ENCODE data around the gene FGD3. TPM values are rescaled to one million over a fixed set of nuclear protein-coding genes. Genes with fewer than 3 reads are reported as not detected.

The FGD3 gene
- total and polyA plus RNA-seq, 2 donors (not counting 1 experiment from before 2014, with no cell fraction given): 130 to 134 TPM

DNA sequence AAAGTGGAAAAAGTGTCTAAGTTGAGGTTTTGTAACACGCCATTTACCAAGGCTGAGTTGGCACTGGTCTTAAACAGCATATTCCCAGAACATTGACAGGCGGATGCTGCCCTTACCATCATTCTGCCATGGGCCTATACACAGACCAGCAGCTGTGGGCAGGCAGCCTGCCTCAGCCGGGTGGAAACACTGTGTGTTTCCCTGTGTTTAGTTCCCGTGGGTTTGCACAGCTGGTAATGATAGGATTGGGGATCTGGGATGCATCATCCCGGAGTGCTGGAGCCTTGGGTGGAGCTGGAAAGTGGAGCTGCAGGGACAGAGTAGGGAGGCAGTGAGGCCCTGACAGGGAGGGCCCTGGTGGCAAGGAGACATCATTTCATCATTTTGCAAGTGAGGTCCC, 5.5 kb upstream of the FGD3 start:
- H2AFZ ChIP-seq (ENCODE audit: insufficient read depth, low read depth, low read length, poor library complexity, severe bottlenecking): no peak overlapping the region
- intact Hi-C loops (cut with micrococcal nuclease): no loop called here
- no peak for TF ChIP-seq EZH2 (IDR thresholded peaks at IDR 0.05; ENCODE audit: borderline replicate concordance, insufficient read depth, low read depth, low read length, poor library complexity, severe bottlenecking)
- TF ChIP-seq, protein P1, sequence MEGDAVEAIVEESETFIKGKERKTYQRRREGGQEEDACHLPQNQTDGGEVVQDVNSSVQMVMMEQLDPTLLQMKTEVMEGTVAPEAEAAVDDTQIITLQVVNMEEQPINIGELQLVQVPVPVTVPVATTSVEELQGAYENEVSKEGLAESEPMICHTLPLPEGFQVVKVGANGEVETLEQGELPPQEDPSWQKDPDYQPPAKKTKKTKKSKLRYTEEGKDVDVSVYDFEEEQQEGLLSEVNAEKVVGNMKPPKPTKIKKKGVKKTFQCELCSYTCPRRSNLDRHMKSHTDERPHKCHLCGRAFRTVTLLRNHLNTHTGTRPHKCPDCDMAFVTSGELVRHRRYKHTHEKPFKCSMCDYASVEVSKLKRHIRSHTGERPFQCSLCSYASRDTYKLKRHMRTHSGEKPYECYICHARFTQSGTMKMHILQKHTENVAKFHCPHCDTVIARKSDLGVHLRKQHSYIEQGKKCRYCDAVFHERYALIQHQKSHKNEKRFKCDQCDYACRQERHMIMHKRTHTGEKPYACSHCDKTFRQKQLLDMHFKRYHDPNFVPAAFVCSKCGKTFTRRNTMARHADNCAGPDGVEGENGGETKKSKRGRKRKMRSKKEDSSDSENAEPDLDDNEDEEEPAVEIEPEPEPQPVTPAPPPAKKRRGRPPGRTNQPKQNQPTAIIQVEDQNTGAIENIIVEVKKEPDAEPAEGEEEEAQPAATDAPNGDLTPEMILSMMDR (IDR thresholded peaks at IDR 0.05): no peak
- peaks cover 0 to 8% (median 4%) of the 10 kb centered on the region in 4 experiments for H3K27me3 ChIP-seq (replicated peaks in 1 of 4; ENCODE audit: control extremely low read depth in 1 of 4, control insufficient read depth in 3 of 4, insufficient read depth in 4 of 4, low read length in 3 of 4)
- ATAC-seq (ENCODE audit: low read depth): no peak
- DNase-seq: no peak
- no peak overlapping the region for H3K9ac ChIP-seq (ENCODE audit: low read length)
- 86% methylated on average over 5 of the region's 5 CpGs for WGBS (ENCODE audit: insufficient coverage)
- Mint-ChIP-seq H3K9me3 (ENCODE audit: insufficient read depth) (no peaks in the 10 kb centered on the region), H3K4me3 (no peak overlapping the region), H3K4me1 (peaks cover 2% of the 10 kb centered on the region), H3K27me3 (peaks cover 34% of the 10 kb centered on the region), H3K27ac (no peak overlapping the region)
- POLR2A ChIA-PET: no interaction called here
- no peaks in the 10 kb centered on the region for H3K79me2 ChIP-seq (ENCODE audit: control insufficient read depth, insufficient read depth, low read length)
- H3K9me3 ChIP-seq (ENCODE audit: control extremely low read depth in 1 of 3, control insufficient read depth in 2 of 3, insufficient read depth in 1 of 3, low read length in 2 of 3): peaks cover 0 to 4% (median 0%) of the 10 kb centered on the region in 3 donors
- H3K4me1 ChIP-seq (ENCODE audit: control insufficient read depth in 2 of 2, insufficient read depth in 2 of 2, low read length in 2 of 2): peaks cover 1 to 4% of the 10 kb centered on the region in 2 donors
- no peaks in the 10 kb centered on the region for H4K20me1 ChIP-seq (ENCODE audit: control insufficient read depth, insufficient read depth, low read length, poor library complexity, severe bottlenecking)
- no peak overlapping the region for H3K27ac ChIP-seq (ENCODE audit: low read length in 2 of 2)
- H3K36me3 ChIP-seq (replicated peaks in 1 of 2; ENCODE audit: control extremely low read depth in 1 of 2, control insufficient read depth in 1 of 2, extremely low read depth in 1 of 2, insufficient read depth in 2 of 2, low read length in 1 of 2): no peaks in the 10 kb centered on the region
- no peak overlapping the region for H3K4me2 ChIP-seq (replicated peaks; ENCODE audit: low read depth, low read length, poor library complexity, severe bottlenecking)
- CTCF ChIA-PET: no interaction called here
- no peak overlapping the region for H3K4me3 ChIP-seq (ENCODE audit: control extremely low read depth in 1 of 5, extremely low read depth in 1 of 5, insufficient read depth in 1 of 5, low read depth in 2 of 5, low read length in 4 of 5)

DNA sequence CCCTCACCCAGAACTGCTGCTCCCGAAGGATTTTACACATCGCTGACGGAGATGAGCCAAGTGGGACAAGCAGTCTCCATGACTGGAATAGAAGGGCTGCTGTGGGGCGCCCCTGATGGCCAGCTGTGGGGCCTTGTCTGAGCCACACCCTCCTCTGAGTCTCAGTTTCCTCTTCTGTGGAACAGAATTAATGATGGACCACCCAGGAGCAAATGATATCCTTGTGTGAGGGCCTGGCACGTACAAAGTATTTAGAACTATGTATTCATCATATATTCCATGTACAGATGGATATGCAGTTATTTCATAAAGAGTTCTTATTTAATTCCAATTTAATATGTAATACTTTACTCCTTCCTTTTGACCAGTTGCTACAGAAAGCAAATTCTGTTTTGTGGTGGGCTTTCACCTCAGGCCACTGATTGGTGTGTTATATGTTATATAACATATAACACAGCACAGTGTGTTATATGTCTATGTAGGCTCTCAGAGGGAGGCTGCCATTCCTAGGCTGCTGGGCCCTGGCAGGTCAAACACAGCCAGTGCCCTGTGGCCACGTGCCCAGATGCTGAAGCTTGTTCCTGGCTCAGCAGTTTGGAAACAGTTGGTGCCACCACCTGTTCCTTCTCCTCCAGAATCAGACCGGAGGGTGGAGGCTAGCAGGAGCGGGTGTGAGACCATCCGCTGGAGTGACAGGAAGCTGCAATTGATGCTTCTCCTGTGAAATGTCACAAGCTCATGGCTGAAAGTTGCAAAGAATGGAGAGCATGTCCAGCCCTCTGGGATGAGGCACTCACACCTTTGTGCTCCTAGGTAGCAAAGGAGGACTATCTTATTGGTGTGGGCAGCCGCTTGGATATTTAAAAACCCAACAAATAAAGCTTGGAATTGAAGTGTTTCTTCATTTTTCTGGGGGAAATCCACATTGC, 4.4 kb upstream of the FGD3 start:
- no peak for ATAC-seq (ENCODE audit: low read depth)
- 94% methylated on average over 8 of the region's 10 CpGs for WGBS (ENCODE audit: insufficient coverage)
- intact Hi-C loops (cut with micrococcal nuclease): no loop called here

More for the DNA sequence above, 4.4 kb upstream of the FGD3 start:
- peaks cover 6% of the 10 kb centered on the region for H3K4me1 Mint-ChIP-seq
- Histone ChIP-seq H3K27ac (ENCODE audit: low read length in 2 of 2) (no peak overlapping the region), H3K27me3 (replicated peaks in 1 of 4; ENCODE audit: control extremely low read depth in 1 of 4, control insufficient read depth in 3 of 4, insufficient read depth in 4 of 4, low read length in 3 of 4) (peaks cover 0 to 18% (median 15%) of the 10 kb centered on the region in 4 experiments), H3K4me1 (ENCODE audit: control insufficient read depth in 2 of 2, insufficient read depth in 2 of 2, low read length in 2 of 2) (peaks cover 12 to 15% of the 10 kb centered on the region in 2 donors), H2AFZ (ENCODE audit: insufficient read depth, low read depth, low read length, poor library complexity, severe bottlenecking) (no peak overlapping the region), H3K79me2 (ENCODE audit: control insufficient read depth, insufficient read depth, low read length) (no peaks in the 10 kb centered on the region), H3K4me2 (replicated peaks; ENCODE audit: low read depth, low read length, poor library complexity, severe bottlenecking) (no peak overlapping the region), H3K9me3 (ENCODE audit: control extremely low read depth in 1 of 3, control insufficient read depth in 2 of 3, insufficient read depth in 1 of 3, low read length in 2 of 3) (peaks cover 0 to 4% (median 0%) of the 10 kb centered on the region in 3 donors), H4K20me1 (ENCODE audit: control insufficient read depth, insufficient read depth, low read length, poor library complexity, severe bottlenecking) (no peaks in the 10 kb centered on the region), H3K36me3 (replicated peaks in 1 of 2; ENCODE audit: control extremely low read depth in 1 of 2, control insufficient read depth in 1 of 2, extremely low read depth in 1 of 2, insufficient read depth in 2 of 2, low read length in 1 of 2) (no peaks in the 10 kb centered on the region), H3K4me3 (ENCODE audit: control extremely low read depth in 1 of 5, extremely low read depth in 1 of 5, insufficient read depth in 1 of 5, low read depth in 2 of 5, low read length in 4 of 5) (no peak overlapping the region), H3K9ac (ENCODE audit: low read length) (no peak overlapping the region)
- H3K4me3 Mint-ChIP-seq: no peak overlapping the region
- TF ChIP-seq, protein P1 (IDR thresholded peaks at IDR 0.05): no peak
- no peak for TF ChIP-seq EZH2 (IDR thresholded peaks at IDR 0.05; ENCODE audit: borderline replicate concordance, insufficient read depth, low read depth, low read length, poor library complexity, severe bottlenecking)
- DNase-seq: no peak
- ChIA-PET CTCF (no interaction called here), POLR2A (interaction anchor here (0.5 to 0.7 kb wide), 2 partner anchors 22 to 64 kb away, joined by 3 to 4 read pairs; no protein-coding TSS in a partner anchor)
- no peaks in the 10 kb centered on the region for H3K9me3 Mint-ChIP-seq (ENCODE audit: insufficient read depth)
- H3K27ac Mint-ChIP-seq: no peak overlapping the region
- H3K27me3 Mint-ChIP-seq: peaks cover 34% of the 10 kb centered on the region

All from B cell (primary cell).